SK-N-SH (cell line): ENCODE measurements around the gene LNPEP. TPM values are rescaled to one million over a fixed set of nuclear protein-coding genes. Genes with fewer than 3 reads are reported as not detected.

ENCODE experiments used
- CTCF ChIA-PET: fragments of 300-600, 350-600 bp; formaldehyde crosslinking; extraction: SDS; loops from one replicate; lab custom pipeline; 2021; lab: Yijun Ruan, JAX
- POLR2A ChIA-PET: fragments of 350-600 bp; sonication (Branson Sonifier 250); formaldehyde crosslinking; extraction: SDS; loops from one replicate; lab custom pipeline; 2020; ENCODE audit warnings: antibody characterized with exemption, inconsistent platforms; lab: Yijun Ruan, JAX
- DNase-seq: peaks from one replicate; pipeline ENCODE4 v3.0.0; 2012
- H2AFZ ChIP-seq: fragments of 200-600 bp; sonication (generic); 2 replicates; pipeline ENCODE4 v1.8.1; 2016; ENCODE audit warnings: antibody characterized with exemption, mild to moderate bottlenecking, low read depth
- H3F3A ChIP-seq: fragments of 200-600 bp; sonication (generic); replicated peaks from 2 replicates; pipeline ENCODE3; 2016; ENCODE audit warnings: antibody characterized with exemption, mild to moderate bottlenecking; ENCODE audit not compliant: insufficient read depth
- H3K27ac ChIP-seq, 2 experiments: fragments of 200-500 bp in 1 of 2; fragments of 200-600 bp in 1 of 2; sonication (Bioruptor generic) in 1 of 2; sonication (generic), shearing (Covaris generic) in 1 of 2; 2 replicates each; pipeline versions ENCODE4 v1.5.1 to v1.6.1; 2014 to 2016; ENCODE audit warnings: low read depth in 2 of 2, inconsistent platforms in 1 of 2, low read length in 1 of 2, mild to moderate bottlenecking in 1 of 2, mixed read lengths in 1 of 2
- H3K27me3 ChIP-seq: fragments of 200-600 bp; sonication (generic), shearing (Covaris generic); 2 replicates; pipeline ENCODE4 v1.6.1; 2016; ENCODE audit warnings: mixed run types; ENCODE audit not compliant: insufficient read depth
- H3K36me3 ChIP-seq, 2 experiments: fragments of 200-500 bp in 1 of 2; fragments of 200-600 bp in 1 of 2; sonication (Bioruptor generic) in 1 of 2; sonication (generic) in 1 of 2; replicated peaks in 1 of 2; 2 replicates each; pipeline versions ENCODE3 to v1.5.1; 2014 to 2016; ENCODE audit warnings: low read length in 1 of 2, mild to moderate bottlenecking in 1 of 2; ENCODE audit not compliant: insufficient read depth in 2 of 2, control insufficient read depth in 1 of 2
- H3K4me1 ChIP-seq, 2 experiments: fragments of 200-500 bp in 1 of 2; fragments of 200-600 bp in 1 of 2; sonication (Bioruptor generic) in 1 of 2; sonication (generic), shearing (Covaris generic) in 1 of 2; 2 replicates each; pipeline versions ENCODE4 v1.5.1 to v1.6.1; 2014 to 2016; ENCODE audit warnings: low read depth in 1 of 2, low read length in 1 of 2, mixed run types in 1 of 2; ENCODE audit not compliant: insufficient read depth in 2 of 2, control insufficient read depth in 1 of 2
- H3K4me2 ChIP-seq: fragments of 200-600 bp; sonication (generic), shearing (Covaris generic); 2 replicates; pipeline ENCODE4 v1.6.1; 2017; ENCODE audit warnings: mixed run types
- H3K4me3 ChIP-seq, 2 experiments: fragments of 200-500 bp in 1 of 2; fragments of 200-600 bp in 1 of 2; sonication (Bioruptor generic) in 1 of 2; sonication (generic), shearing (Covaris generic) in 1 of 2; 2 replicates each; pipeline versions ENCODE4 v1.5.1 to v1.8.1; 2014 to 2016; ENCODE audit warnings: low read depth in 2 of 2, inconsistent platforms in 1 of 2, low read length in 1 of 2, mild to moderate bottlenecking in 1 of 2, mixed read lengths in 1 of 2, moderate library complexity in 1 of 2
- H3K79me2 ChIP-seq: fragments of 200-600 bp; sonication (generic); 2 replicates; pipeline ENCODE4 v1.8.1; 2017; ENCODE audit warnings: mild to moderate bottlenecking; ENCODE audit not compliant: insufficient read depth
- H3K9ac ChIP-seq: fragments of 200-600 bp; sonication (generic); 2 replicates; pipeline ENCODE4 v1.6.1; 2017; ENCODE audit warnings: mixed run types
- H3K9me2 ChIP-seq: fragments of 200-600 bp; sonication (generic); 2 replicates; pipeline ENCODE4 v1.6.1; 2017; ENCODE audit warnings: mixed run types
- H3K9me3 ChIP-seq: fragments of 200-600 bp; sonication (generic); 2 replicates; pipeline ENCODE4 v1.6.1; 2017; ENCODE audit warnings: mixed run types, mild to moderate bottlenecking, moderate library complexity
- H4K20me1 ChIP-seq: fragments of 200-600 bp; sonication (generic); 2 replicates; pipeline ENCODE4 v1.6.1; 2017; ENCODE audit warnings: mild to moderate bottlenecking, mixed run types; ENCODE audit not compliant: insufficient read depth
- CTCF ChIP-seq: fragments of 200-600 bp; sonication (generic); IDR thresholded peaks from 2 replicates; pipeline ENCODE4 v1.6.1; 2017; ENCODE audit warnings: antibody characterized with exemption, mild to moderate bottlenecking, moderate library complexity
- IRF3 ChIP-seq: fragments of 150-350 bp; IDR thresholded peaks from 2 replicates; pipeline ENCODE4 v1.6.1; 2016; ENCODE audit warnings: mild to moderate bottlenecking, low read depth, low read length
- REST ChIP-seq: IDR thresholded peaks from 2 replicates; pipeline ENCODE4 v1.6.1; 2012; ENCODE audit warnings: mild to moderate bottlenecking, low read depth, low read length, moderate library complexity
- RFX5 ChIP-seq: IDR thresholded peaks from 2 replicates; pipeline ENCODE4 v1.6.1; 2012; ENCODE audit warnings: mild to moderate bottlenecking, improper control_type of control experiment, low read length
- RXRA ChIP-seq: IDR thresholded peaks from 2 replicates; pipeline ENCODE4 v1.4.0; 2012; ENCODE audit warnings: low read depth, mild to moderate bottlenecking, borderline replicate concordance
- TCF12 ChIP-seq: IDR thresholded peaks from 2 replicates; pipeline ENCODE4 v1.4.0; 2012
- USF1 ChIP-seq: IDR thresholded peaks from 2 replicates; pipeline ENCODE4 v1.4.0; 2012; ENCODE audit warnings: low read depth, borderline replicate concordance
- USF2 ChIP-seq: fragments of 150-350 bp; IDR thresholded peaks from 2 replicates; pipeline ENCODE4 v1.6.1; 2017; ENCODE audit warnings: antibody characterized with exemption, low read length, low read depth, borderline replicate concordance
- polyA plus RNA-seq, 3 experiments: library from polyadenylated mRNA; depleted of rRNA; stranded (reverse); fragments of >200 nt; gene quantifications; 2 replicates each; pipeline ENCODE4 v1.2.3, GENCODE V29; 2012

Gene LNPEP
- polyA plus RNA-seq, 1 of the 3 experiments (the other 2 are of a cell fraction): 4.3 TPM

GRCh38 chr5:97076098-97076497 is 140.2 kb downstream of the LNPEP start:
- CTCF ChIA-PET: no interaction called here

More at GRCh38 chr5:97076098-97076497, 140.2 kb downstream of the LNPEP start:
- Histone ChIP-seq H3K27ac (no peak overlapping the region), H3K9me3 (no peaks in the 10 kb centered on the region), H3K4me2 (no peak overlapping the region), H2AFZ (no peak overlapping the region), H4K20me1 (no peaks in the 10 kb centered on the region)
- POLR2A ChIA-PET: no interaction called here
- DNase-seq: no peak
- TF ChIP-seq RFX5 (no peak), RXRA (no peak), USF2 (no peak), TCF12 (no peak), CTCF (no peak), USF1 (no peak), IRF3 (no peak), REST (no peak)
- TF ChIP-seq, all 33 proteins: peak for 0
- Histone ChIP-seq H3K4me1 (no peaks in the 10 kb centered on the region), H3K4me3 (no peak overlapping the region), H3K79me2 (no peaks in the 10 kb centered on the region), H3K36me3 (no peaks in the 10 kb centered on the region), H3F3A (no peaks in the 10 kb centered on the region), H3K9me2 (no peaks in the 10 kb centered on the region), H3K9ac (no peak overlapping the region), H3K27me3 (no peaks in the 10 kb centered on the region)
